Subcutaneous adipose tissue (tissue), 4 donors: Measurements from ENCODE around the gene ALS2CL. TPM values are rescaled to one million over a fixed set of nuclear protein-coding genes. Genes with fewer than 3 reads are reported as not detected.

ENCODE experiments used
- total RNA-seq, 4 donors: library from RNA; depleted of rRNA; stranded (reverse); fragments of >200 nt; gene quantifications; one replicate each; pipeline ENCODE4 v1.1.0, GENCODE V29; 2016
- TF ChIP-seq, protein P1 (sequence below): fragments of 450-650 bp; IDR thresholded peaks from one replicate; pipeline ENCODE4 v1.5.1; 2016; ENCODE audit warnings: low read depth, mild to moderate bottlenecking, control low read depth, antibody characterized with exemption, moderate library complexity

The ALS2CL gene
- total RNA-seq, 4 donors from 2014 or later = 4.4 to 30.3 (median 7.8) TPM

- TF ChIP-seq, protein P1, sequence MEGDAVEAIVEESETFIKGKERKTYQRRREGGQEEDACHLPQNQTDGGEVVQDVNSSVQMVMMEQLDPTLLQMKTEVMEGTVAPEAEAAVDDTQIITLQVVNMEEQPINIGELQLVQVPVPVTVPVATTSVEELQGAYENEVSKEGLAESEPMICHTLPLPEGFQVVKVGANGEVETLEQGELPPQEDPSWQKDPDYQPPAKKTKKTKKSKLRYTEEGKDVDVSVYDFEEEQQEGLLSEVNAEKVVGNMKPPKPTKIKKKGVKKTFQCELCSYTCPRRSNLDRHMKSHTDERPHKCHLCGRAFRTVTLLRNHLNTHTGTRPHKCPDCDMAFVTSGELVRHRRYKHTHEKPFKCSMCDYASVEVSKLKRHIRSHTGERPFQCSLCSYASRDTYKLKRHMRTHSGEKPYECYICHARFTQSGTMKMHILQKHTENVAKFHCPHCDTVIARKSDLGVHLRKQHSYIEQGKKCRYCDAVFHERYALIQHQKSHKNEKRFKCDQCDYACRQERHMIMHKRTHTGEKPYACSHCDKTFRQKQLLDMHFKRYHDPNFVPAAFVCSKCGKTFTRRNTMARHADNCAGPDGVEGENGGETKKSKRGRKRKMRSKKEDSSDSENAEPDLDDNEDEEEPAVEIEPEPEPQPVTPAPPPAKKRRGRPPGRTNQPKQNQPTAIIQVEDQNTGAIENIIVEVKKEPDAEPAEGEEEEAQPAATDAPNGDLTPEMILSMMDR = no peak
These were observed 49.8 kb downstream of the ALS2CL start for GRCh38 chr3:46643701-46644100.

GRCh38 chr3:46642971-46643370, 50.5 kb downstream of the ALS2CL start:
- TF ChIP-seq, protein P1 = no peak

GRCh38 chr3:46640927-46641326, 52.6 kb downstream of the ALS2CL start:
- TF ChIP-seq, protein P1 = no peak

GRCh38 chr3:46639221-46639620, 54.3 kb downstream of the ALS2CL start:
- TF ChIP-seq, protein P1 = no peak

DNA sequence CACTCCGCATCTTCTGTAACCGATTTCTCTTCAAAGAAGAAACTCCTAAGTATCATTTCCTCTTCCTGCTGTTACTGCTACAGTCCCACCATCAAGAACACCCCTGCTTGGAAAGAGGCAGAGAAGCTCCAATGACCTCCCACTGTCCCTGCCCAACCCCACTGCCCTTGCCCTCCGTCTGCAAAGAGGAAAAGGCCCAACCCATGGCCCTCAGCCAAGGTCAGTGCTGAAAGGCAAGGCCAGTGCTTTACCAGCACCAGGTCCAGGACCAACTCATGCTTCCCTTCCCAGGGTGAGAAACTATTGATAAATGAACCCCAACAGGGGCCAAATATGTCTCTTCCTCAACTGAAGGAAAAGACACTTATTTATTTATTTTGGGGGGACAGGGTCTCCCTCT, 58.6 kb downstream of the ALS2CL start:
- TF ChIP-seq, protein P1 = no peak

DNA sequence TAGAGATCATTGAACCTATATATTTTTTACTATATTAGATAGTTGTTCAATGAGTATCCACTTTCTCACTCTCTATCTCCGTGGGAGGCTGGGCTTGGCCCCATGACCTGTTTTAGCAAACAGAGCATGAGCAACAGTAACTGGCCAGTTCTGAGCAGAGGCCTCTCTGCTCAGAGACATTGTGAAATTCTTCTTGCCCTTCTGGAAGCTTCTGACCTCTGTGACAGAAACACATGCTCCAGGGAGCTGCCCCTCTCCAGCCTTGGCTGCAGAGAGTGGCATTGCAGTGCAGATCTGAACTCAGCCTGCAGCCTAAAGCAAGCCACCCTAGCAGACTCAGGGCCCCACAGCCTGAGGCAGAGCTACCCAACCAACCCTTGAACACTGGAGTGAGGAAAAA, 60.7 kb downstream of the ALS2CL start:
- TF ChIP-seq, protein P1 = no peak

- TF ChIP-seq, protein P1 = no peak
These were observed 63.6 kb downstream of the ALS2CL start for GRCh38 chr3:46629551-46630517.
